SH-SY5Y (cell line): ENCODE measurements around the gene ZNF516.

Source experiments
- GATA2 ChIP-seq: IDR thresholded peaks from 2 replicates; pipeline ENCODE4 v1.6.1; 2011; ENCODE audit warnings: mild to moderate bottlenecking, low read depth, low read length
- GATA3 ChIP-seq: IDR thresholded peaks from 2 replicates; pipeline ENCODE4 v1.6.1; 2011; ENCODE audit warnings: low read depth, mild to moderate bottlenecking, low read length, moderate library complexity

DNA sequence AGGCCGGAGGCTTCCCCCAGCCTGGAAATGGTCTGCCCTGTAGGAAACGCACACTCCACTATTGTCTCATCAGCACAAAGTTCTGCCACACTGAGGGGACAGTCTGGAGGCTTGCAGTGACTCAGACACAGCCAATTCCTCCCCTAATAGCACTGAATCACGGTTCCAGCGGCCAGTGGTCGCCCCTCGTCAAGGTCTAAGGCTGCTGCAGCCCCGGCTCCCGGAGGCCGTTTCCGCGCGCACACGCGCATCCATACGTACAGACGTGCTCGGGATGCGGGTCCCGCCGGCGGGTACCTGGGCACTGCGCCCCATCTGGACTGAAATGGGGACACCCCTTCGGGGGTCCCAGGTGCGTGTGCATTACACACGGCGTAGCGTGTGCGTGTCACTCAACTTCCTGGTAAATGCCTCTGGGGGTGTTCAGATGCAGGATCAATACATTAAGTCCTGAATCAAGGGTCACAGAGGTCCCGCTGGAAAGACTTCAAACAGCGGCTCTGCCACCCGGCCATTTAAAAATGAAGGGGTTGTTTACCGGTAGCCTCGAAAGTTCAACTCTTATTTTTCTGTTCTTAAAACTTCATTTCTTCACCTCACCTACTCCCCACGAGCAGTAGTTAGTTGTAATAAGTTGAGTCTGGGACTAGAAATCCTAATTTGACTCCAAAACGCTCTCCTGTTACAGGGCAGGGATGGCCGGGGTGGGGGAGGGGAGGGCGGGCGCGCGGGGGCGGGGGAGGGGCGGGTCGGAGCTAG lies 572 bp upstream of the ZNF516 start:
- no peak for TF ChIP-seq GATA3
- TF ChIP-seq GATA2: no peak
